Activated T-helper 2 cell treated with anti-CD3 and anti-CD28 coated beads, Interferon-gamma antibody, Interleukin-2, Interleukin-4, amounts not matched to agents 10 μg/mL and 5 μg/mL and 100 μg/mL, durations not matched to agents 14 hours and 24 hours and 36 hours (primary cell): ENCODE results near the gene R3HCC1L. TPM values are rescaled to one million over a fixed set of nuclear protein-coding genes. Genes with fewer than 3 reads are reported as not detected.
"Not testable (repeated sequence)": the region's sequence is repeated elsewhere in the genome, so short reads cannot be mapped to it uniquely, and the experiment has no call there.

Source experiments
- DNase-seq: peaks from one replicate; pipeline ENCODE4 v3.0.0; 2021; ENCODE audit warnings: low spot score
- H3K27ac Mint-ChIP-seq: one replicate; pipeline ENCODE4 v1.8.0; 2021; ENCODE audit warnings: mixed read lengths
- H3K27me3 Mint-ChIP-seq: one replicate; pipeline ENCODE4 v1.8.0; 2021; ENCODE audit warnings: low read depth, mixed read lengths
- H3K36me3 Mint-ChIP-seq: one replicate; pipeline ENCODE4 v1.8.0; 2021; ENCODE audit warnings: low read depth, mixed read lengths
- H3K4me1 Mint-ChIP-seq: one replicate; pipeline ENCODE4 v1.8.0; 2021; ENCODE audit warnings: low read depth, mixed read lengths
- H3K4me3 Mint-ChIP-seq: one replicate; pipeline ENCODE4 v1.8.0; 2021; ENCODE audit warnings: low read depth, mild to moderate bottlenecking, moderate library complexity, mixed read lengths
- H3K9me3 Mint-ChIP-seq: one replicate; pipeline ENCODE4 v1.8.0; 2021; ENCODE audit warnings: mixed read lengths
- intact Hi-C: fragments of 100-400 bp; cut with micrococcal nuclease; formaldehyde crosslinking; loops from one replicate; pipeline ENCODE4 v1.15.1; 2023
- total RNA-seq: library from RNA; stranded (reverse); gene quantifications from 2 replicates; pipeline ENCODE4 v1.2.3, GENCODE V29; 2022

The R3HCC1L gene
- total RNA-seq, 1 donor from 2014 or later = 18.4 TPM

DNA sequence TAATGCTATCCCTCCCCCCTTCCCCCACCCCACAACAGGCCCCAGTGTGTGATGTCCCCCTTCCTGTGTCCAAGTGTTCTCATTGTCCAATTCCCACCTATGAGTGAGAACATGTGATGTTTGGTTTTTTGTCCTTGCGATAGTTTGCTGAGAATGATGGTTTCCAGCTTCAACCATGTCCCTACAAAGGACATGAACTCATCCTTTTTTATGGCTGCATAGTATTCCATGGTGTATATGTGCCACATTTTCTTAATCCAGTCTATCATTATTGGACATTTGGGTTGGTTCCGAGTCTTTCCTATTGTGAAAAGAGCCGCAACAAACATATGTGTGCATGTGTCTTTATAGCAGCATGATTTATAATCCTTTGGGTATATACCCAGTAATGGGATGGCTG, 93.3 kb downstream of the R3HCC1L start:
- intact Hi-C loops = loop anchor here (5.0 kb wide), 1 partner anchor 95 kb away; the partner anchor contains the start of gene R3HCC1L
- peaks cover 17% of the 10 kb centered on the region for H3K4me1 Mint-ChIP-seq
- H3K27me3 Mint-ChIP-seq, H3K9me3 Mint-ChIP-seq, DNase-seq, H3K4me3 Mint-ChIP-seq: not testable (repeated sequence)
- peak overlapping the region; percentile 46 for H3K27ac Mint-ChIP-seq
- H3K36me3 Mint-ChIP-seq = peaks cover 60% of the 10 kb centered on the region

DNA sequence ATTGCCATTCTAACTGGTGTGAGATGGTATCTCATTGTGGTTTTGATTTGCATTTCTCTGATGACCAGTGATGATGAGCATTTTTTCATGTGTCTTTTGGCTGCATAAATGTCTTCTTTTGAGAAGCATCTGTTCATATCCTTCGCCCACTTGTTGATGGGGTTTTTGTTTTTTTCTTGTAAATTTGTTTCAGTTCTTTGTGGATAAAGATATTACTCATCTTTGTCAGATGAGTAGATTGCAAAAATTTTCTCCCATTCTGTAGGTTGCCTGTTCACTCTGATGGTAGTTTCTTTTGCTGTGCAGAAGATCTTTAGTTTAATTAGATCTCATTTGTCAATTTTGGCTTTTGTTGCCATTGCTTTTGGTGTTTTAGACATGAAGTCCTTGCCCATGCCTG, 93.8 kb downstream of the R3HCC1L start:
- H3K4me1 Mint-ChIP-seq = peaks cover 17% of the 10 kb centered on the region
- H3K9me3 Mint-ChIP-seq, H3K27me3 Mint-ChIP-seq, H3K4me3 Mint-ChIP-seq, DNase-seq: not testable (repeated sequence)
- H3K36me3 Mint-ChIP-seq = peaks cover 59% of the 10 kb centered on the region
- intact Hi-C loops = loop anchor here (5.0 kb wide), 1 partner anchor 96 kb away; the partner anchor contains the start of gene R3HCC1L
- peak overlapping the region; percentile 46 for H3K27ac Mint-ChIP-seq

DNA sequence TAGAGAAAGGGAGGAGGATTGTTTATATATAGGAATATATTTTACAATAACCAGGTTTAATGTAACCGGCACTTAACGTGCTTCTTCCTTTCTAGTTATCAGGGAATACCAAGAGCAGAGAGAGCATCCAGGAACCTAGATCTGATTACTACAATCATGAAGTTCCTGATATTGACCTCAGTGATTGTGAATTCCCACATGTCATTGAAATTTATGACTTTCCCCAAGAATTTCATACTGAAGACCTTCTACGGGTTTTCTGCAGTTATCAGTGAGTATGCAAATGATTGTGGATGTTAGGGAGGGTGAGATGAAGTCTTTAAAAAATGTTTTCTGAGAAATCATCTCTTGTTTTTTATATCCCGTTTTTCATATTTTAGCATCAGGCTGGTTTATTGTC, 97.0 kb downstream of the R3HCC1L start:
- peaks cover 66% of the 10 kb centered on the region for H3K36me3 Mint-ChIP-seq
- no peaks in the 10 kb centered on the region for H3K27me3 Mint-ChIP-seq
- no peak overlapping the region for H3K4me3 Mint-ChIP-seq
- no peak overlapping the region for H3K27ac Mint-ChIP-seq
- H3K9me3 Mint-ChIP-seq = peaks cover 4% of the 10 kb centered on the region
- intact Hi-C loops = no loop called here
- peaks cover 17% of the 10 kb centered on the region for H3K4me1 Mint-ChIP-seq
- no peak for DNase-seq

DNA sequence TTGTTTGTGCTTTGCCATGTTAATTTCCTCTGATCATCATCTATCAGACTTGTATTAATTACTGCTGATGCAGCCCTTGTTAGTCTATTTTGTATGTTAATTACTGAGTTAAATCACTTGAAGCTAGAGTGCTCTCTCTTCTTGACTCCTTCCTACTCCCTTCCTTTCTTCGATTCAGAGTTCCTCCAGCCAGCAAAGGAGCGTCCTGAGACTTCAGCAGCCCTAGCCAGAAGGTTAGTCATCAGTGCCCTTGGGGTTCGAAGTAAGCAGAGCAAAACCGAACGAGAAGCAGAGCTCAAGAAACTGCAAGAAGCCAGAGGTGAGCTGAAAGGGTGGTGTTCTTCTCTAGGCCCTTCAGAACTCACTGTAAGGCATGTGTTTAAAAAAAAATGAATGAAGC, 101.4 kb downstream of the R3HCC1L start:
- Mint-ChIP-seq H3K4me1 (peaks cover 16% of the 10 kb centered on the region), H3K27me3 (no peaks in the 10 kb centered on the region), H3K4me3 (no peak overlapping the region), H3K36me3 (peaks cover 48% of the 10 kb centered on the region), H3K9me3 (no peaks in the 10 kb centered on the region), H3K27ac (no peak overlapping the region)
- intact Hi-C loops = no loop called here
- no peak for DNase-seq

DNA sequence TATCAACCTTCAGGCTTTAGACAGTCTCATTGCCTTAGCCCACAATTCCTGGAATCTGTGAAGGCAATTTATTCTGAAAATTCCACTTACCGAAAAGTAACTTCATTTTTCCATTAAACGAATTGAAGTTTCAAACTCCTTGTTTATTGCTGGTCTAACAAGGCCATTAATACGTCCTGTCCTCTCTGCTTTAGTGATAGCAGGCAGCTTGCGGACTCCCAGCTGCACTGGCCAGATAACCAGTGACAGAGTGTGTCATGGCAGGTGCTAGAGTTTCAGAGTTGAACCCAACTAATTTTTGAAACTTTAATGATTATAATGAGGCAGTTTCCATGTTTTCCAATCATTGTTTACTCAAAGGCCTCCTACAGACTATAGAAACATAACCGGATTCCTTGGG, 102.4 kb downstream of the R3HCC1L start:
- intact Hi-C loops = no loop called here
- Mint-ChIP-seq H3K4me3 (no peak overlapping the region), H3K27me3 (no peaks in the 10 kb centered on the region), H3K4me1 (peaks cover 16% of the 10 kb centered on the region), H3K9me3 (no peaks in the 10 kb centered on the region), H3K36me3 (peaks cover 52% of the 10 kb centered on the region), H3K27ac (no peak overlapping the region)
- DNase-seq = no peak

DNA sequence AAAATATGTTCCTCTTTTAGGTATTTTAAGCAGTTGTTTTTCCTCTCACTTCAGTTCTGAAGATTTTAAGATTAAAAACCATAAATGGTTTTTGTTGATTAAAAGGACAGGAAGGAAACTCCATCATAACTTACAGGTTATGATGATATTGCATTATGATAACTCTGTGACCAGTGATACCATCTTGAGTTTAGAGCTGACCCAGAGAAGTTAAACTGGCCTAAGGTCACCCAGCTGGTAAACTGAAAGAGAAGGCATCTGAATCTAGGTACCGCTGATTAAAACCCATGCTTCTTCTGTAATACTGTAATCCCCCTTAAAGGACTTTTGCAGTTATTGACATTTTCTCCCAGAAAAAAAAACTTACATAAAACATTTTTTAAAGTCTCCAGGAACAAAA, 103.9 kb downstream of the R3HCC1L start:
- H3K36me3 Mint-ChIP-seq = peaks cover 52% of the 10 kb centered on the region
- no peak overlapping the region for H3K27ac Mint-ChIP-seq
- H3K9me3 Mint-ChIP-seq = no peaks in the 10 kb centered on the region
- H3K4me3 Mint-ChIP-seq = no peak overlapping the region
- H3K27me3 Mint-ChIP-seq = no peaks in the 10 kb centered on the region
- intact Hi-C loops = no loop called here
- peaks cover 16% of the 10 kb centered on the region for H3K4me1 Mint-ChIP-seq
- no peak for DNase-seq

DNA sequence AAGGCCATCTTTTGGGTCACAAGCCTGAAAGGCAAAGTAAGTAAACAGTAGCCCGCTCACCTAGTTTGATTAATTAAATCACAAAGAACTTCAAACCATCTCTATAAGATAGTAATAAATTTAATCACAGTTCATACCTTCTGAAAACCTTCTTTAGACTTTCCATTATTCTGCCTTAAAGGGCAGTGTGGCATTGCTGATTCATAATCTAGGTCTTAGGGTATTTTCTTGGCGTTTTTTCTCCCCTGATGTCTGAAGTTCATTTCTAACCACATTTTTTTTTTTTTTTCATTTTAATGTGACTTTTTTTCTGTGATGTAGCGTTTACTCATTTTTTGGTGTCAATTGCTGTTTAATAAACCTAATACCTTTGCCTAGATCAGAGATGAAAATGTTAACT, 106.1 kb downstream of the R3HCC1L start:
- Mint-ChIP-seq H3K27me3 (no peaks in the 10 kb centered on the region), H3K9me3 (no peaks in the 10 kb centered on the region), H3K36me3 (peaks cover 55% of the 10 kb centered on the region), H3K27ac (no peak overlapping the region), H3K4me1 (peaks cover 16% of the 10 kb centered on the region), H3K4me3 (no peak overlapping the region)
- intact Hi-C loops = no loop called here
- DNase-seq = no peak

DNA sequence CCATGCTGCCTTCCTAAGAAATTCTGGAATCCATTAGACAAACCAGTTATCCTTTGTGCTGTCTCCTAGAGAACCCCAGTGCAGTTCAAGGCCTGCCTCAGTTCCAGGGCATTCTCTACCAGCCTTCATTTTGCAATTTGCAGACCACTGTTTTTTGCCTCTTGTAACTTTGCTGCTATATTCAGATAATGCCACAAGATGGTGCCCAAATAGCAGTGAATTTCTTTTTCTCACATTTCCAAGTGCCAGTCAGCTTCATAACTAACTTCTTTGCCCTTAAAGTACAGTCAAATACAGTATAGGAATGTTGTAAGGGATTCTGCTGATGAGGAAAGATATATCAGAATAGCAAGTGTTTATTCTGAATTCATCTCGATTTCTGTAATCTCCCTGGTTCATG, 108.4 kb downstream of the R3HCC1L start:
- intact Hi-C loops = no loop called here
- Mint-ChIP-seq H3K27me3 (no peaks in the 10 kb centered on the region), H3K4me1 (peaks cover 9% of the 10 kb centered on the region), H3K36me3 (peaks cover 55% of the 10 kb centered on the region), H3K4me3 (no peak overlapping the region), H3K9me3 (no peaks in the 10 kb centered on the region), H3K27ac (no peak overlapping the region)
- no peak for DNase-seq

DNA sequence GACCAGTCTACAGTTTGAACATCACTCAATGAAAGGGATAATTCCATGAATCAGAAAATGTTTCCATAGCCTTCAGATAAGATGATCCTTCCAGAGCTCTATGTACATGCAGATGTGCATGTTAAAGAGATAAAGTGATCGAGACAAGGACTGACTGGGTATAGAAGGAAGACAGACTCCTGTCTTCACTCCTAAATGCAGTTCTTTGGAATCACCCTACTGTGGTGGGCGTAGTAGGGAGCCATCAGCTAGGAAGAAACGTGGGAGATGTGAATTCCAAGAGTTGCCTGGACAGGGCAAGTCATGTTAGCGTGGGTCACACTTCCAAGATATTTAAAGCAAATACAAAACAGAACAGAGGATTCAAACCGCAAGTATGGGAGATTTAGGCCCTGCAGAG, 109.7 kb downstream of the R3HCC1L start:
- Mint-ChIP-seq H3K4me3 (no peak overlapping the region), H3K9me3 (no peaks in the 10 kb centered on the region), H3K27me3 (no peaks in the 10 kb centered on the region), H3K4me1 (no peaks in the 10 kb centered on the region), H3K27ac (no peak overlapping the region), H3K36me3 (peaks cover 55% of the 10 kb centered on the region)
- no peak for DNase-seq
- intact Hi-C loops = no loop called here

DNA sequence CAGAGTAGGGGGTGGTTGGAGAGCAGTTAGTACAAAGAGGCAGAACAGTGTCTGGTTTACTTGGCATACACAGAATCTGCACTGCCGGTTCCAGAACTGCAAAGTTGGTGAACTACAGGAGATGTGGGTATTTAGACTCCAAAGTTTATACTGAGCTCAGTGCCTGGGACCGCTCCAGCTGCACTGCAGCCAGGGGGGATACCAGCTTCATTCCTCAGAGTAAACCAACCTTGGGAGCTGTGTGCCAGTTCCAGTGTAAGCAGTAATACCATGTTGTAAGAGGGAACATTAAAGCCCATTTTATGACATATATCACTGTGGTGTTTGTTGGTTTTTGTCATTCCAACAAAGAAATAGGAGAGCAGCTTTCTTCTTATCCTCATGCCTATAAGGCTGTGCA, 110.1 kb downstream of the R3HCC1L start:
- no peaks in the 10 kb centered on the region for H3K27me3 Mint-ChIP-seq
- H3K4me1 Mint-ChIP-seq = no peaks in the 10 kb centered on the region
- no peak overlapping the region for H3K4me3 Mint-ChIP-seq
- intact Hi-C loops = no loop called here
- DNase-seq = no peak
- peaks cover 51% of the 10 kb centered on the region for H3K36me3 Mint-ChIP-seq
- H3K27ac Mint-ChIP-seq = no peak overlapping the region
- no peaks in the 10 kb centered on the region for H3K9me3 Mint-ChIP-seq

DNA sequence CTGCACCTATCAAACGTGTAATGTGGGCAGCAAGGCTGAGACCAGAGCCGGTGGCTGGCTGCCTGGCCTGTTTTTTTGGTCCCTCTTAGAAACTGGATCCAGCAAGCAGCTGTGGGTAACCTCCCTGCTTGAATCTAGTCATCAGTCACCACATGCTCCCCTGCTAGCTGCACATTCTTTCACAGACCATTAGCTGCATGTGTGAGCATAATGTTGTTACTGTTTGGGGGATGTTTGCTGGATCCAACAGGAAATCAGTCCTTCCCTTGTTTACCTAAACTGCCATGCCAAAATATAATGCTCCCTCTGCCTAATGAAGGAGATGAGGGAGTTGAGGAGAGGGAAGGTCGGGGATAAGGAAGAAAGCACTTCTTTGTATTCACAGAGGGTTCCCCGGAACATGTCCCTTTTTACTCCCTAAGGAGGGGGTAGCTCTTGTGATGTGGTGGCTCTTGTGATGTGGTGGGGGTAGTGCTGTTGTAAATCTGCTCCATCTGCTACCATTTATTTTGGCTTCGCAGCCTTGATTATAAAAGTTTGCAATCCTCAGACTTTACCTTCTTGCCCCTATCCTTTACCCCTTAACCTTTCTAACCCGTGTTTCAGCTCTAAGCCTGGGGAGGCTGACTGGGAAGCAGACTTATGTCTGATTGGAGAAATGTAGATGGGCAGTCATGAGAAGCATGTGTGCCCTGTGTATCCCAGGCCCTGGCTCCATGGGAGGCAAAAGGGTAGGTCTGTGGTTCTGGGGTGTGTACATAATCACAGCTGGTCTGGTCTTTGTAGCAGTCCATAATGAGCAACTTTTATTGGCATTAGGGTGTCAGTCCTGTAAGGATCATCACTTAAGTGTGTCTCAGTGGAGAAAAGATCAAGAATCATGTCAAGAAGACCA, 112.7 kb downstream of the R3HCC1L start:
- H3K27ac Mint-ChIP-seq = no peak overlapping the region
- peaks cover 48% of the 10 kb centered on the region for H3K36me3 Mint-ChIP-seq
- H3K4me1 Mint-ChIP-seq = no peaks in the 10 kb centered on the region
- H3K4me3 Mint-ChIP-seq = no peak overlapping the region
- DNase-seq = no peak
- intact Hi-C loops = no loop called here
- H3K9me3 Mint-ChIP-seq = no peaks in the 10 kb centered on the region
- H3K27me3 Mint-ChIP-seq = no peaks in the 10 kb centered on the region

DNA sequence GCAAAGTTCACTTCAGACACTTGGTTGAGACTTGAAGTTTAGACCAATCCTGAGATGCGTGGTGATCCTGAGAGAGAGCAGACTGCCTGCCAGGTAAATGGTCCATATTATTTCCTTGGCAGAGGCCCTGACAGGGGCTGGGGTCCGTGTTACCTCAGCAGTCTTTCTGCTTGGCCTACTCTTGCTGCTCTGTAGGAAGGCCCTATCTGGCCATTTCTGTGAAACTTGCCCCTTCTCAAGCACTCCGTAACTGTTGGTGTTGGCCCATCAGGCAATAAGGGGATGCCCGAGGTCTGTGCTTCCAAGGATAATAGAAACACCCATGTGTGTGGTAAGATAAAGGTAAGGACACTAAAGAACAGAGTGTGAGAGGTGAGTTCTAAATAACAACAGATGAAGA, 113.6 kb downstream of the R3HCC1L start:
- no peaks in the 10 kb centered on the region for H3K4me1 Mint-ChIP-seq
- no peak overlapping the region for H3K27ac Mint-ChIP-seq
- DNase-seq = no peak
- peaks cover 43% of the 10 kb centered on the region for H3K36me3 Mint-ChIP-seq
- no peaks in the 10 kb centered on the region for H3K9me3 Mint-ChIP-seq
- H3K27me3 Mint-ChIP-seq = no peaks in the 10 kb centered on the region
- no peak overlapping the region for H3K4me3 Mint-ChIP-seq
- intact Hi-C loops = no loop called here

DNA sequence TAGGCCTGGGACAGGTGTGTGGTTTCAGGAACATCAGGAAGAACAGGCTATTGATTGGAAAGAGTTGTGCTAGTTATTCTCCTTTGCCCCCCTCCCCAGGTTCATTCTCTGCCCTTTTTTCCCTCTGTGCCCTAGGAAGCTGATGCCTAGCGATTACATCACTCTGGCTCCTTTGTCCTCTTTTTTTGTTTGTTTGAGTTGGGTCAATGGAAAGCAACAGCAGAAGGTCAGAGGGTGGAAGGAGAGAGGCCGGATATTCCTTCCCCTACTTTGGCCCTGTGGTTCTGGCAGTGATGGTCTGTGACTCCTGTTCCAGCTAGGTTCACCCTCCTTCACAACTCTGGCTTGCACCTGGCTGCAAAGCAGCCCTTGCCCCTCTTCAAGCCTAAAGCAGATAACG, 114.7 kb downstream of the R3HCC1L start:
- Mint-ChIP-seq H3K4me1 (no peaks in the 10 kb centered on the region), H3K36me3 (peaks cover 38% of the 10 kb centered on the region), H3K27ac (no peak overlapping the region), H3K4me3 (no peak overlapping the region), H3K27me3 (no peaks in the 10 kb centered on the region), H3K9me3 (no peaks in the 10 kb centered on the region)
- intact Hi-C loops = no loop called here
- no peak for DNase-seq
